SU-DHL-6 (cell line): ENCODE data around the gene PPP1R12A.

ENCODE experiments used
- H2AFZ ChIP-seq: fragments of 200-600 bp; sonication (generic); 2 replicates; pipeline ENCODE4 v1.6.1; 2014; ENCODE audit warnings: low read depth, mild to moderate bottlenecking, moderate library complexity, mixed read lengths, antibody characterized with exemption, low read length; ENCODE audit not compliant: severe bottlenecking
- H3F3A ChIP-seq: fragments of 200-600 bp; shearing (Covaris generic); 2 replicates; pipeline ENCODE4 v1.6.0; 2016; ENCODE audit warnings: antibody characterized with exemption, mild to moderate bottlenecking; ENCODE audit not compliant: insufficient read depth
- H3K27ac ChIP-seq: fragments of 200-600 bp; sonication (generic); 2 replicates; pipeline ENCODE4 v1.5.1; 2016; ENCODE audit warnings: low read depth, mild to moderate bottlenecking, low read length, moderate library complexity, mixed read lengths
- H3K27me3 ChIP-seq: fragments of 200-600 bp; sonication (generic), shearing (Covaris generic); 2 replicates; pipeline ENCODE4 v1.6.0; 2014; ENCODE audit warnings: mild to moderate bottlenecking, low read length
- H3K36me3 ChIP-seq: fragments of 200-600 bp; sonication (generic); 2 replicates; pipeline ENCODE4 v1.6.1; 2014; ENCODE audit warnings: mild to moderate bottlenecking, low read length, mixed read lengths
- H3K4me2 ChIP-seq: fragments of 300-600, 200-600 bp; shearing (Covaris generic), sonication (generic); 2 replicates; pipeline ENCODE4 v1.6.0; 2014; ENCODE audit warnings: low read length, low read depth, mild to moderate bottlenecking; ENCODE audit not compliant: poor library complexity, severe bottlenecking
- H3K4me3 ChIP-seq: fragments of 200-600 bp; sonication (generic); 2 replicates; pipeline ENCODE4 v1.5.1; 2014; ENCODE audit warnings: antibody characterized with exemption, low read length, mild to moderate bottlenecking, mixed read lengths; ENCODE audit not compliant: insufficient read depth, poor library complexity, severe bottlenecking
- H3K79me2 ChIP-seq: fragments of 200-600 bp; sonication (generic); 2 replicates; pipeline ENCODE4 v1.6.1; 2014; ENCODE audit warnings: mild to moderate bottlenecking, low read length, moderate library complexity; ENCODE audit not compliant: insufficient read depth
- H3K9ac ChIP-seq: fragments of 200-600 bp; sonication (generic); 2 replicates; pipeline ENCODE4 v1.7.0; 2014; ENCODE audit warnings: mild to moderate bottlenecking, low read length
- H3K9me2 ChIP-seq: fragments of 200-600 bp; sonication (generic); replicated peaks from 2 replicates; pipeline ENCODE4 v1.6.1; 2014; ENCODE audit warnings: low read length; ENCODE audit not compliant: insufficient read depth
- H3K9me3 ChIP-seq: fragments of 200-600 bp; sonication (generic); 2 replicates; pipeline ENCODE4 v1.6.1; 2014; ENCODE audit warnings: low read length, mixed read lengths; ENCODE audit not compliant: insufficient read depth
- H4K20me1 ChIP-seq: fragments of 200-600 bp; sonication (generic); 2 replicates; pipeline ENCODE4 v1.6.1; 2014; ENCODE audit warnings: low read depth, mild to moderate bottlenecking, antibody characterized with exemption, low read length, moderate library complexity, mixed read lengths
- EZH2phosphoT487 ChIP-seq: fragments of 200-600 bp; sonication (generic), shearing (Covaris generic); conservative IDR thresholded peaks from 2 replicates; pipeline ENCODE4 v1.6.1; 2018; ENCODE audit warnings: mild to moderate bottlenecking, antibody characterized with exemption, low read length, moderate library complexity, mixed read lengths
- TF ChIP-seq, protein P1 (sequence below): fragments of 200-600 bp; sonication (generic); IDR thresholded peaks from one replicate; pipeline ENCODE4 v1.5.1; 2017; ENCODE audit warnings: antibody characterized with exemption, mild to moderate bottlenecking, low read length, moderate library complexity; ENCODE audit not compliant: insufficient read depth, poor library complexity, severe bottlenecking

The PPP1R12A gene

DNA sequence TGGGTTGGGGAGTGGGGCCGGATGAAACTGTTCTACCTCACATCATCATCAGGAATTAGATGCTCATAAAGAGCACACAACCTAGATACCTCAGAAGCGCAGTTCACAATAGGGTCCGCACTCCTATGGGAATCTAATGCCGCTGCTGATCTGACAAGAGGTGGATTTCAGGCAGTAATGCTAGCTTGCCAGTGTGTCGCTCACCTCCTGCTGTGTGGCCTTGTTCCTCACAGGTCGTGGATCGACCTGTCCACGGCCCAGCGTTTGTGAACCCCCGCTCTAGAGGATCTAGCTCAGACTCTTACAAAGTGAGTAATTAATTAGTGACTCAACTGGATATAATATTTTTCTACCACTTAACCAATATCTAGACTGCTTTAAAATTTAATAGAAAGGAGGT, 5.8 kb downstream of the PPP1R12A start:
- peaks cover 52% of the 10 kb centered on the region for H4K20me1 ChIP-seq
- peaks cover 10% of the 10 kb centered on the region; the same call in 1 of the 2 replicates for H3F3A ChIP-seq
- no peak overlapping the region for H2AFZ ChIP-seq
- no peaks in the 10 kb centered on the region for H3K9me2 ChIP-seq
- no peaks in the 10 kb centered on the region for H3K27me3 ChIP-seq
- H3K4me2 ChIP-seq: peak overlapping the region; percentile 54
- TF ChIP-seq, protein P1, sequence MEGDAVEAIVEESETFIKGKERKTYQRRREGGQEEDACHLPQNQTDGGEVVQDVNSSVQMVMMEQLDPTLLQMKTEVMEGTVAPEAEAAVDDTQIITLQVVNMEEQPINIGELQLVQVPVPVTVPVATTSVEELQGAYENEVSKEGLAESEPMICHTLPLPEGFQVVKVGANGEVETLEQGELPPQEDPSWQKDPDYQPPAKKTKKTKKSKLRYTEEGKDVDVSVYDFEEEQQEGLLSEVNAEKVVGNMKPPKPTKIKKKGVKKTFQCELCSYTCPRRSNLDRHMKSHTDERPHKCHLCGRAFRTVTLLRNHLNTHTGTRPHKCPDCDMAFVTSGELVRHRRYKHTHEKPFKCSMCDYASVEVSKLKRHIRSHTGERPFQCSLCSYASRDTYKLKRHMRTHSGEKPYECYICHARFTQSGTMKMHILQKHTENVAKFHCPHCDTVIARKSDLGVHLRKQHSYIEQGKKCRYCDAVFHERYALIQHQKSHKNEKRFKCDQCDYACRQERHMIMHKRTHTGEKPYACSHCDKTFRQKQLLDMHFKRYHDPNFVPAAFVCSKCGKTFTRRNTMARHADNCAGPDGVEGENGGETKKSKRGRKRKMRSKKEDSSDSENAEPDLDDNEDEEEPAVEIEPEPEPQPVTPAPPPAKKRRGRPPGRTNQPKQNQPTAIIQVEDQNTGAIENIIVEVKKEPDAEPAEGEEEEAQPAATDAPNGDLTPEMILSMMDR: no peak
- TF ChIP-seq EZH2phosphoT487: no peak
- no peak overlapping the region for H3K4me3 ChIP-seq
- no peaks in the 10 kb centered on the region for H3K9me3 ChIP-seq
- peak overlapping the region; percentile 9; the same call in 1 of the 2 replicates for H3K9ac ChIP-seq
- H3K36me3 ChIP-seq: no peaks in the 10 kb centered on the region
- peak overlapping the region; percentile 64; the same call in 1 of the 2 replicates for H3K27ac ChIP-seq
- peaks cover 100% of the 10 kb centered on the region for H3K79me2 ChIP-seq

DNA sequence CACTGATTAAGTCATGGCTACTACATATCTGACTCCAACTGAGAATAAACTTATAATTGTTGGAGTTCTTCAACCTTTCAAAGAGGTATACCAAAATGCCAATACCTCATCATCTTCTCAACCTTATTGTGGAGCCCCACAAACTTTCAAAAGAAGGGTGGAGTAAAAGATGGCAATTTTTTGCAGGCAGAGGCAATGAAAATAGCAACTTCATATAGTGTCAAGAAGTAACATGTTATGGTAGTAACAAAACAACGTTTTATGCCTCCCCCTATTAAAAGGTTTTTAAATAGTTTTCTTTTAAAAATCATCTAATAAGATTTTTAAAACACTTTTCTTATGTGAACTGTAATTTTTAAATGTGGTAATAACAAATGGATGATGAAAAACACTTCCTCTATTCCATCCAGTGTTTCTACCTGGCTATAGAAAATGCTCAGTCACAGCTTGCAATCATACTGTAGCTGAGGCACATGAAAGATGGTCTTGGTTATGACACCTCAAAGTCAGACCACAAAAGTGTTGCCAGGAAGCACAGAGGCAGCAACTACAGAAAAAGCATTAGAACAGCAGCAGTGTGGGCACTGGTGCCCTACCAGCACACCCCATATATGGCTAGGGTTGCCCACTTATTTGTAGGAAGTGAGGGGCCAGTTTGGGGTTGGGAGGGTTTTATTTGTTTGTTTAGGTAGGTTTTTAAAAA, 7.0 kb downstream of the PPP1R12A start:
- no peaks in the 10 kb centered on the region for H3K9me3 ChIP-seq
- TF ChIP-seq EZH2phosphoT487: no peak
- TF ChIP-seq, protein P1: no peak
- peak overlapping the region; percentile 54 for H3K4me2 ChIP-seq
- H3K4me3 ChIP-seq: no peak overlapping the region
- H3K79me2 ChIP-seq: peaks cover 100% of the 10 kb centered on the region
- H4K20me1 ChIP-seq: peaks cover 48% of the 10 kb centered on the region
- H3K27me3 ChIP-seq: no peaks in the 10 kb centered on the region
- peaks cover 10% of the 10 kb centered on the region; the same call in 1 of the 2 replicates for H3F3A ChIP-seq
- H3K27ac ChIP-seq: peak overlapping the region; percentile 64
- no peaks in the 10 kb centered on the region for H3K36me3 ChIP-seq
- no peaks in the 10 kb centered on the region for H3K9me2 ChIP-seq
- no peak overlapping the region for H2AFZ ChIP-seq
- H3K9ac ChIP-seq: peak overlapping the region; percentile 9; the same call in 1 of the 2 replicates

DNA sequence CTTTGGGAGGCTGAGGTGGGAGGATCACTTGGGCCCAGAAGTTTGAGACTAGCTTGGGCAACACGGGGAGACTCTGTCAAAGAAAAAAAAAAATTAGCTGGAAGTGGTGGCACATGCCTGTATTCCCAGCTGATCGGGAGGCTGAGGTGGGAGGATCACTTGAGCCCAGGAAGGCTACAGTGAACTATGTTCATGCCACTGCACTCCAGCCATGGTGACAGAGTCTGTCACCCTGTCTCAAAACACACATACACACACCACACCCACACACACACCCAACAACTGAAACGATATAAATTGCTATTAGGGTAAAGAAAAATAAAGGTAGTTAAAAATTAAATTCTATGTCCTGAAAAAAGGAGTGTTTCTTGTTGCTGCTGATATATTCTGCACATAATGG, 7.9 kb downstream of the PPP1R12A start:
- Histone ChIP-seq H3K9ac (no peak overlapping the region), H3K4me3 (no peak overlapping the region), H3K27me3 (no peaks in the 10 kb centered on the region), H3K9me3 (no peaks in the 10 kb centered on the region), H3K4me2 (peak overlapping the region; percentile 54), H4K20me1 (peaks cover 38% of the 10 kb centered on the region), H3K36me3 (no peaks in the 10 kb centered on the region), H3K79me2 (peaks cover 100% of the 10 kb centered on the region), H3F3A (peaks cover 10% of the 10 kb centered on the region; the same call in 1 of the 2 replicates), H3K9me2 (no peaks in the 10 kb centered on the region), H2AFZ (no peak overlapping the region), H3K27ac (no peak overlapping the region)
- no peak for TF ChIP-seq EZH2phosphoT487
- TF ChIP-seq, protein P1: no peak
